Activated CD8-positive, alpha-beta memory T cell treated with anti-CD3 and anti-CD28 coated beads for 1 hour (primary cell): ENCODE results near the gene PPIA.
A peak's percentile ranks its signal among the peaks of the same experiment; 100 is the strongest.

ENCODE experiments used
- DNase-seq, 2 donors: peaks; one replicate each; pipeline ENCODE4 v3.0.0-alpha.2; 2020; ENCODE audit warnings: low read depth in 1 of 2; ENCODE audit errors: extremely low read depth in 1 of 2

Gene PPIA

DNA sequence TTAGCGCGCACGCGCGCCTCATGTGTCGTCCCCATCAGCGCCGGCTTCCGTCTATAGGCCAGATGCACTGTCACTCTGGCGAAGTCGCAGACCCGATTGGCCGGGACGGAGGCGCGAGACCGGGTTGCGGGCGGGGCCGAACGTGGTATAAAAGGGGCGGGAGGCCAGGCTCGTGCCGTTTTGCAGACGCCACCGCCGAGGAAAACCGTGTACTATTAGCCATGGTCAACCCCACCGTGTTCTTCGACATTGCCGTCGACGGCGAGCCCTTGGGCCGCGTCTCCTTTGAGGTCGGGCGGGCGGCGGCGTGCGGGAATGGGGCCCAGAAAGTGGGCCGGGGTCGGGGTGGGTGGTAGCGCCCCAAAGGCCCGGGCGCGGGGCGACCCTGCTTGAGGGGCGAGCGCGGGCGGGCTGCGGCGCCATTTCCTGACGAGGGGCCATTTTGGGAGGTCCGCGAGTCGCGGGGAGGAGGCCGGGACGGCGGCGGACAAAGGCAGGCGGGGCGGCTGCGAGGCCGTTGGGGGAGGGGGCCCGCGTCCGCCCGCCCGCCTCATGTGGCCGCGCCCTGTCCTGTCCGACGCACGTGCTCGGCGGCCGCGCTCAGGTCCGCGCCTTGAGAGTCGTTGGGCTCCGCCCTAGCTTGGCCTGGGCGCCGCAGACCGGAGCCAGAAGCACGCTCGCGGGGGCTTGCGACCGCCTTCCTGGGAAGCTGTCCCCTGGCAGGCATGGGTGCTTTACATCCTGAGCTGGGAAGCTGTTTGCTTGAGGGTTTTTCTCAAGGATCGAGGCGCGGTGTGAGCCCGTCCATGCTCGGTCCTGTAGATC is at the start of gene PPIA:
TSS of gene PPIA (plus strand) at position 178 of the 825 bp plus-strand sequence. CDS start at position 222, 44 bp downstream.
- peak; percentile 97 to 98 for DNase-seq

DNA sequence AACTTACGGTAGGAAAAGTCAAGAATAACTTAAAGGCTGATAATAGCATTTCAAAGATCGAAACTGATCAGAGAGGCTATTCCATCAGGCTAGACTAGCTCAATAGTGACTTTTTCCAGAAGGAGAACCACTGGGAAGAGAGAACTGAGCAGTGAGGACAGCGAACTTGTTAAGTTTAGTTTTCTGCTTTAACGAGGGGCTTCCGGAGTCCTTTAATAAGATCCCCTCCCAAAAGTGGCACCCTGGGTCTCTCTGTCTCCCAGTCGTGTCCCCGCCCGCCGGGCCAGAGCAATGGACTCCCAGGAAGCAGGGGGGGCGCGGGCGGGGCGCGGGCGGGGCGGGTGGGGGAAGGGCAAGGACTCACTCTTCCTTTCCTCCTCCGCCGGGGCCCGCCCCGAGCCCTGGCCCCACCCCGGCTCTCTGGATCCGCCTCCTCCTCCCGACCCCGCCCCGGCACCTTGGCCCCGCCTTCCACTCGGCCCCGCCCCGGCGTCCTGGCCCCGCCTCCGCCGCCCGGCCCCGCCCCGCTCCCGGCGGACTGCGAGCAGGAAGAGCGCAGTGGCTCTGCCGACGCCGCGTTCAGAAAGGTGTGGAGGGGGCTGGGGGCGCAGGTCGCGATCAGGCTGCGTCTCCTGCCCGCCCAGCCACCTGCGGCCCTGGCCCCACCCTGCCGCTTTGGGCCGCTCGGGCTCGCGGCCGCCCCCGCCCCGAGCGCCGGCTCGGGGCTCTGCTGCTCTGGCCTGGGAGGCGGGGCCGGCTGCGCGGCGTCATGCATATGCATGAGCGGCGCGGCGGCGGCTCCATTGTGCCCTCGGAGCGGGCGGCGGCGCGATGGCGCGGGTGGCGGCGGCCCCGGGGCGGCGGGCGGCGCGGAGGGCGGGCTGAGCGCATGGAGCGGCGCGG is 48.2 kb upstream of the PPIA start, which contains the start of gene ZMIZ2:
TSS of gene ZMIZ2 (plus strand) at position 803 of the 903 bp plus-strand sequence. CDS start 7,403 bp downstream, outside the sequence.
- peak; percentile 67 to 91 for DNase-seq

DNA sequence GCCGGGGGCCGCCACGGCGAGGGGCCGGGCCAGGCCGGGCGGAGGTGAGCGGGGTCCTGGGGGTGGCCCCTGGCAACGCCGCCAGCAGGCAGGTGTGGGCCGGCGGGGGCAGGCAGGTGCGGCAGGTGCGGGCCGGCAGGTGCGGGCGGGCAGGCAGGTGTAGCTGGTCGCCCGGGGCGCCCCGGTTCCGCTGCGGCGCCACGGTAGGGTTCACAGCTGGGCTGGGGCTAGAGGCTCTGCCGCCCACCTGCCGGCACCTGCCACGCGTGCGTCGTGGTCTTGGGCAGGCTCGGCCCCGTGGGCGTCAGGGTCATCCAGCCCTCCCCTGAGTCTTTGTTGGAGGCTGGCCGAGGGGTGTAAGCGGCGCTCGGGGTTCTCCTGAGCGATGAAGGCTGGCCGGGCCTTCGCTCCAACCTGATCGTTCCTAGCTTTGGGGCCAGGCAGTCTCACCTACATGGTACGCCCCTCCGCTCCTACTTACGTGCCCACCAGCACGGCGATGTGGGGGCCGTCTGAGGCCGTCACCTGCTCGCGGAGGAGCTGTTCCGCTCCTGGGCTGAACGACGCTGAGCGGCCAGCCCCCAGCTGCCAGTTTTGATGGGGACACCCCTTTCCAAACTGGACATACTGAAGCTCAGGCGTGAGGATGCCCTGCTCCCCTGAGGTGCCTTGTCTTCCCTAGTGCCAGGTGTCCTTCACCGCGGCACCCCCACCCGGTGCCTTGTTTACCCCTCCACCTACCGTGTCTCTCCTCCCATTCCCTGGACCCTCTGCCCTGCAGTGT is 47.3 kb upstream of the PPIA start:
- DNase-seq = no peak

DNA sequence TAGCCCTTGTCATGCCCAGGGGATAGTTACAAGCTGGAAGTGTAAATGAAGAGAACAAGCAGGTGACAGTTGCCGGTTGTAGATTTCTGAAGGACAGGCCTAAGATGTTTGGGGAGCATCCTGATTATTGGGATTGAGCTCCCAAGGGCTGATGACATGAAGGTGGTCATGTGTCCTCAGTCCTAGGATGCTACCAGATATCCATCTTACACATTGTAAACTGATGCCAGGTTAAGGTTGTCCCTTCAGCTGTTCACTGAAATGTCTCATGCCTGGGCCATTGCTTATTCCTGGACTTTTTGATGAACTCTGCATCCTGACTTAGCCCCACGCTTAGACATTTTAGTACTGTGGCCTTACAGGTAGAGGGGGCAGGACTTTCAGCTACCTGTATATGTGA is 46.5 kb upstream of the PPIA start:
- DNase-seq = no peak

GRCh38 chr7:44750424-44750823 is 46.1 kb upstream of the PPIA start:
- DNase-seq = no peak

- DNase-seq = no peak
Observed at GRCh38 chr7:44750921-44751571, 45.4 kb upstream of the PPIA start.

- DNase-seq = no peak
Observed at GRCh38 chr7:44752822-44753221, 43.7 kb upstream of the PPIA start.

DNA sequence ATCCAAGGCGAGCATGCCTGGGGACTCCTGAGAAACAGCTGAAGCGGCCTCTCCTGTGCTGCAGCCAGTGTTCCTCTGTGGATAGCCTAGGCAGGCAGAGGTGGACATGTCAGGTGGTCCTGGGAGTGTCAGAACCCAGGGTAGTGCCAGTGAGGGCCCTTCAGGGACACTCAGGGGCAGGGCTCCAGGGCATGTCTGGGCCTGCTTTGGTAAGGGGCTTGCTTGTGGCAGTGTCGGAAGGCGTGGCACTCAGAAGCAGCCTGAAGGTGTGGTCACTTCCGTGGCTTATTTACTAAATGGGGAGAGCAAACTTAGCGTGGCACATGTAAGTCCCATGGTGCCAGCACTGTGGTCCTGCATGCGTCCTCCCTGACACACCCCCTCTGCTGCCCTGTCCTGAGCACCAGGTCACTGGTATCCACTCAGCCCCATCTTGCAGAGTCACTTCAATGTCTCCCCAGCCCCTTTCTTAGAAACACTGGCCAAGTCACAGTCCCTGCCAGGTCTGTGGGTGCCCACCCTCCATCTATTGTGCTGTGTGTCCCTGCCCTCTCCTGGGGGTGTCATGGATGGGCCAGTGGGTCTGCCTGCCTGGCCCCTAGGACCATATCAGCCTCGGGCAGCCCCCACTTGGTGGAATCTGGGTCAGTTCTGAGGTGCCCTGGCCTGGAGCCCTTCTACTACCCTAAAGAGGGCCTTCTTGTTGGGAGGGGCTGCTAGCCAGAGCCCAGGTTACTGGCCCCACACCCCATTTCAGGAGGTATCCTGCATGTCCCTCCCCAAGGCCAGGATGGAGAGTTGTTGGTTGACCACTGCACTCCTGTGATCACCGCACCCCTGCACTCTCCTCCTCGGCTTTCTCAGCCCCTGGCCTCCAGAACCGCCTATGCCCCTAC is 41.4 kb upstream of the PPIA start:
- no peak for DNase-seq

GRCh38 chr7:44755698-44756627 is 40.5 kb upstream of the PPIA start:
- no peak for DNase-seq

GRCh38 chr7:44756904-44757303 is 39.6 kb upstream of the PPIA start:
- no peak for DNase-seq

GRCh38 chr7:44757311-44757710 is 39.2 kb upstream of the PPIA start:
- DNase-seq = no peak

- no peak for DNase-seq
Observed at GRCh38 chr7:44757739-44758138, 38.7 kb upstream of the PPIA start.

- DNase-seq = no peak
Observed at GRCh38 chr7:44759246-44759645, 37.2 kb upstream of the PPIA start.

- no peak for DNase-seq
Observed at GRCh38 chr7:44760034-44760580, 36.4 kb upstream of the PPIA start.

DNA sequence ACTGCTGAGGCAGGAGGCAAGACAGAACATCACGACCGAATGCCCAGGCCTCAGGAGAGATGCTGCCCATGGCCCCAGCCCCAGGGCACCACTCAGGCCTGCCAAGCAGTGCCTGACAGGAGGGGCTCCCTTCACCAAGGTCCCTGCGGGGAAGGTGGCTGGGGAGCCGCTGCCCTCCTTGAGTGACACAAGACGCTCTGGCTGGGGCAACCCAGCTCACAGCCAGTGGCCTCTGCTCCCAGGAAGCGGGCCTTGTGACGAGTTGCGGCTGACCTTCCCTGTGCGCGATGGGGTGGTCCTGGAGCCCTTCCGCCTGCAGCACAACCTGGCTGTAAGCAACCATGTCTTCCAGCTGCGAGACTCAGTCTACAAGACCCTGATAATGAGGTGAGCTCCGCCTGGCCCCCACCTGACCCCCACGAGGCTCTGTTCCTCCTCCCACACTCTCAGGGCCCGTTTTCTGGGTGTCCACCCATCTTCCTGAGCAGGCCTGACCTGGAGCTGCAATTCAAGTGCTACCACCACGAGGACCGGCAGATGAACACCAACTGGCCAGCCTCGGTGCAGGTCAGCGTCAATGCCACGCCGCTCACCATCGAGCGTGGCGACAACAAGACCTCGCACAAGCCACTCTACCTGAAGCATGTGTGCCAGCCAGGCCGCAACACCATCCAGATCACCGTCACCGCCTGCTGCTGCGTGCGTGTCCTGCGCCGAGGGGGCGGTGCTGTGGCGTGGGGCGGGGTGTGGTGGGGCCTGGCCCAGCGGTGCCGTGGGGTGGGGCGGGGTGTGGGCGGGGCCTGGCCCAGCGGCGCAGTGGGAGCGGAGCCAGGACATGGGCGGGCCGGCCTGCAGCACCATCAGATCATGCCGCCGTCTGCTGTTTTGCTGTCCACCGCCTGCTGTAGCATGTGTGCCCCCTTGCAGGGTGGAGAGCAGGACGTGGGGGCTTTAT is 35.0 kb upstream of the PPIA start:
- no peak for DNase-seq

DNA sequence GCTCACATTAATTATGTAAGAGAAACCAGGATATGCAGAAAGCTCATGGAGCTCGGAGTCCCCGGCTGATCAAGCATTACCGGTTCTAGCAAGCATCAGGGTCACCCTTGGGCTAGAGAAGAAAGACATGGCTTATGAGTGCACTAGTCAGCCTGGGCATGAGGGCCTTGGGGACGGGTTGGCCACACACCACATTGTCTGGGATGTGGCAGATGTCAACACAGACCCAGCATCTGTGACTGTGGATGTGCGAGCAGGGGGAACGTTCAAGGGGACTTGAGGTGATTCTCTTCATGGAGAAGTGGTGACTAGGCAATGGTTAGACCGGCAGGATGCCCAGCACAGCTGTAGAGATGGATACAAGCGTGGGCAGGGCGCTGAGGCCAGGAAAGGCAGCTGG is 34.2 kb upstream of the PPIA start:
- no peak for DNase-seq
